Spleen (tissue), 13 donors: ENCODE measurements around the gene NUDT14. TPM values are rescaled to one million over a fixed set of nuclear protein-coding genes. Genes with fewer than 3 reads are reported as not detected.

ENCODE experiments used
- DNase-seq: peaks from one replicate; pipeline ENCODE4 v3.0.0-alpha.2; 2020
- H3K27ac ChIP-seq, 8 donors: fragments of 200-600 bp; sonication (generic) in 7 of 8; 1 replicate in 4 of 8; 2 replicates in 4 of 8; pipeline versions ENCODE4 v1.5.0 to v1.8.0; 2016 to 2021; ENCODE audit warnings: inconsistent platforms in 4 of 8, mild to moderate bottlenecking in 4 of 8, moderate library complexity in 1 of 8
- H3K27me3 ChIP-seq, 7 donors: fragments of 200-600 bp; sonication (generic) in 6 of 7; replicated peaks in 1 of 7; 1 replicate in 4 of 7; 2 replicates in 3 of 7; pipeline versions ENCODE4 v1.5.0 to v1.8.0; 2016 to 2021; ENCODE audit warnings: inconsistent platforms in 3 of 7, mild to moderate bottlenecking in 1 of 7
- H3K36me3 ChIP-seq, 6 donors: fragments of 200-600 bp; sonication (generic) in 5 of 6; 1 replicate in 4 of 6; 2 replicates in 2 of 6; pipeline versions ENCODE4 v1.5.0 to v1.8.0; 2016 to 2021; ENCODE audit warnings: inconsistent platforms in 2 of 6
- H3K4me1 ChIP-seq, 6 donors: fragments of 200-600 bp; sonication (generic) in 5 of 6; 1 replicate in 3 of 6; 2 replicates in 3 of 6; pipeline versions ENCODE4 v1.5.0 to v1.8.0; 2016 to 2021; ENCODE audit warnings: inconsistent platforms in 3 of 6
- H3K4me3 ChIP-seq, 8 donors: fragments of 200-600 bp; sonication (generic) in 7 of 8; 1 replicate in 4 of 8; 2 replicates in 4 of 8; pipeline versions ENCODE4 v1.5.0 to v1.8.0; 2016 to 2021; ENCODE audit warnings: inconsistent platforms in 4 of 8, mild to moderate bottlenecking in 4 of 8, moderate library complexity in 2 of 8
- H3K9me3 ChIP-seq, 8 donors: fragments of 200-600 bp; sonication (generic) in 7 of 8; 1 replicate in 4 of 8; 2 replicates in 4 of 8; pipeline versions ENCODE4 v1.5.0 to v1.8.0; 2016 to 2021; ENCODE audit warnings: inconsistent platforms in 4 of 8
- POLR2A ChIP-seq, 3 donors: fragments of 450-650 bp; IDR thresholded peaks; one replicate each; pipeline ENCODE4 v1.5.1; 2017; ENCODE audit warnings: antibody characterized with exemption in 3 of 3, mild to moderate bottlenecking in 1 of 3
- POLR2AphosphoS5 ChIP-seq, 3 donors: sonication (generic); formaldehyde crosslinking; IDR thresholded peaks; one replicate each; pipeline ENCODE4 v1.5.1; 2017; ENCODE audit warnings: antibody characterized with exemption in 3 of 3
- WGBS, 5 donors: extraction: QIAGEN DNeasy Blood & Tissue Kit in 3 of 5; methylation state at CpG; one replicate each; pipeline versions ENCODE4 v1.1.5 to v1.1.7; 2013 to 2018; 5-methylcytosine and 5-hydroxymethylcytosine counted together
- intact Hi-C: fragments of 100-400 bp; cut with DNase I; formaldehyde crosslinking; loops from one replicate; pipeline ENCODE4 v1.15.0; 2023; ENCODE audit warnings: low total_unique reads
- long read RNA-seq, 2 donors: transcript quantifications; one replicate each; lab custom pipeline, GENCODE V29; 2026
- polyA plus RNA-seq, 3 donors: library from polyadenylated mRNA; stranded (reverse); fragments of 200-250 nt; gene quantifications; one replicate each; pipeline ENCODE4 v1.2.1, GENCODE V29; 2013
- total RNA-seq, 7 donors: library from RNA; depleted of rRNA in 3 of 7; stranded (reverse); fragments of >200 nt in 3 of 7; fragmentation: NEBNext Ultra II Directional in 4 of 7; extraction: Animal tissue kit (Norgen Biotek cat#: 25700) in 4 of 7; gene quantifications; one replicate each; pipeline versions ENCODE4 v1.1.0 to v1.2.1, GENCODE V29; 2016 to 2021
- TF ChIP-seq, protein P1 (sequence below), 11 experiments: fragments of 200-600 bp in 7 of 11; fragments of 450-650 bp in 4 of 11; sonication (generic) in 4 of 11; IDR thresholded peaks in 8 of 11; conservative IDR thresholded peaks in 3 of 11; 1 replicate in 7 of 11; 2 replicates in 4 of 11; pipeline versions ENCODE4 v1.4.0 to v1.8.0; 2016 to 2021; ENCODE audit warnings: antibody characterized with exemption in 11 of 11, inconsistent platforms in 4 of 11, mild to moderate bottlenecking in 1 of 11
- donor health status: healthy with polysubstance abuse.
- donor health status: DM: no; HTN: no; CAD: no; lungs with moderate emphysema.
- donor health status: DM: no; HTN: no; CAD: no.
- donor health status: Bipolar disorder and iron deficiency.
- donor health status: healthy.
- donor health status: DM: no; HTN: no; CAD: no.
- donor health status: DM: yes; HTN: yes; CAD: no.

The NUDT14 gene
- 10 to 100 TPM; 10.1 to 31.1 (median 25.3) TPM for total RNA-seq
- polyA plus RNA-seq: 10 to 100 TPM; 17.7 to 25.4 (median 17.7) TPM
- long read RNA-seq, donor 1, transcript NUDT14-202 (5 exons, 845 nt): major isoform, 10 of 11 reads
- long read RNA-seq, donor 1, partial matches to known transcripts: 0 of 11 reads
- long read RNA-seq, donor 1, other reads (novel, unspliced or antisense): 0 of 11 reads
- long read RNA-seq, donor 2, transcript NUDT14-202 (5 exons, 845 nt): major isoform, 11 of 11 reads
- long read RNA-seq, donor 2, partial matches to known transcripts: 0 of 11 reads
- long read RNA-seq, donor 2, other reads (novel, unspliced or antisense): 0 of 11 reads

- Histone ChIP-seq H3K36me3 (peaks cover 0 to 3% (median 0%) of the 10 kb centered on the region in 6 donors), H3K4me3 (peak within 1 kb of the TSS; percentile 24 to 80 (median 46)), H3K27ac (peak within 1 kb of the TSS in 5 of 8 donors; percentile 13 to 86 (median 63)), H3K4me1 (peaks cover 0 to 47% (median 23%) of the 10 kb centered on the region in 6 donors), H3K27me3 (peaks cover 0 to 25% (median 0%) of the 10 kb centered on the region in 7 donors), H3K9me3 (no peaks in the 10 kb centered on the region)
- peak; percentile 32 to 55 (median 38) for TF ChIP-seq POLR2AphosphoS5 (IDR thresholded peaks at IDR 0.05)
- no peak for TF ChIP-seq POLR2A (IDR thresholded peaks at IDR 0.05)
- intact Hi-C loops: no loop called here
- peak; percentile 95 for DNase-seq
- WGBS, 5 donors: 1 to 3% (median 2%) methylated on average over 15 to 105 of the region's 106 CpGs
These were observed at the start of gene NUDT14 for GRCh38 chr14:105180592-105181548. Gene NUDT14, minus strand, starts transcription at chr14:105181312. Its CDS starts 103 bp downstream, at chr14:105181209.

DNA sequence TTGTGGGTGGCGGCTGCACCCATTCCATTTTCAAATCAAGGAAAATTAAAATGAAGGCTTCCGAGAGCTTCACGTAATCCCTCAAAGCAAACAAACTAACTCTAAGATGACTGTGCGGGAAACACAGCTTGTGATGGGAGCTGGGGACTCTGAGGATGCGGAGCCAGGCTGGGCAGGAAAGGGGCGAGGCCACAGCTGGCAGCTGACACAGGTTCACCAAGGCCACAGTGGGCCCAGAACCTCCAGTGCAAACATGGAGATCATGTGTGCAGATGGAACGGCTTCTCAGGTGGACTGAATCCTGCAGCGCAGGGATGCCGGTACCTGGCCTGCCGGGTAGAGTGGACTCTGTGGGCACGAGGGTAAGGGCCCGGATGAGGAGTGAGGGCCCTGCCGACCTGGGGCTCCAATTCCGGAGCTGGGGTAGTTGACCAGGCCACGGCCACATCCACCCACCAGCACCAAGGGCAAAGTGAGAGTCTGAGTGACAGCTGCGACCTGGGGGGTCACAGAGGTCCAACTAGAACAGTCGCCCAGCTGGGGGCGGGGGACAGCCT is 48.1 kb upstream of the NUDT14 start:
- DNase-seq: peak; percentile 77
- H3K27ac ChIP-seq: peak overlapping the region in 2 of 8 donors; percentile 28 to 40
- H3K4me1 ChIP-seq: peaks cover 0 to 11% (median 0%) of the 10 kb centered on the region in 6 donors
- no peaks in the 10 kb centered on the region for H3K27me3 ChIP-seq
- peaks cover 0 to 48% (median 26%) of the 10 kb centered on the region in 6 donors for H3K36me3 ChIP-seq
- WGBS, 5 donors: 72 to 95% (median 83%) methylated on average over 9 to 18 of the region's 18 CpGs
- H3K9me3 ChIP-seq: peaks cover 0 to 3% (median 0%) of the 10 kb centered on the region in 8 donors
- H3K4me3 ChIP-seq: no peak overlapping the region
- intact Hi-C loops: no loop called here
- peak; percentile 41 to 63 (median 46) for TF ChIP-seq POLR2AphosphoS5 (IDR thresholded peaks at IDR 0.05)
- TF ChIP-seq, protein P1, sequence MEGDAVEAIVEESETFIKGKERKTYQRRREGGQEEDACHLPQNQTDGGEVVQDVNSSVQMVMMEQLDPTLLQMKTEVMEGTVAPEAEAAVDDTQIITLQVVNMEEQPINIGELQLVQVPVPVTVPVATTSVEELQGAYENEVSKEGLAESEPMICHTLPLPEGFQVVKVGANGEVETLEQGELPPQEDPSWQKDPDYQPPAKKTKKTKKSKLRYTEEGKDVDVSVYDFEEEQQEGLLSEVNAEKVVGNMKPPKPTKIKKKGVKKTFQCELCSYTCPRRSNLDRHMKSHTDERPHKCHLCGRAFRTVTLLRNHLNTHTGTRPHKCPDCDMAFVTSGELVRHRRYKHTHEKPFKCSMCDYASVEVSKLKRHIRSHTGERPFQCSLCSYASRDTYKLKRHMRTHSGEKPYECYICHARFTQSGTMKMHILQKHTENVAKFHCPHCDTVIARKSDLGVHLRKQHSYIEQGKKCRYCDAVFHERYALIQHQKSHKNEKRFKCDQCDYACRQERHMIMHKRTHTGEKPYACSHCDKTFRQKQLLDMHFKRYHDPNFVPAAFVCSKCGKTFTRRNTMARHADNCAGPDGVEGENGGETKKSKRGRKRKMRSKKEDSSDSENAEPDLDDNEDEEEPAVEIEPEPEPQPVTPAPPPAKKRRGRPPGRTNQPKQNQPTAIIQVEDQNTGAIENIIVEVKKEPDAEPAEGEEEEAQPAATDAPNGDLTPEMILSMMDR (IDR thresholded peaks at IDR 0.05 in 8 of 11, conservative IDR thresholded peaks at IDR 0.05 in 3 of 11): no peak

- H3K9me3 ChIP-seq: peaks cover 0 to 3% (median 0%) of the 10 kb centered on the region in 8 donors
- peak overlapping the region in 2 of 8 donors; percentile 28 to 40 for H3K27ac ChIP-seq
- TF ChIP-seq, protein P1 (IDR thresholded peaks at IDR 0.05 in 8 of 11, conservative IDR thresholded peaks at IDR 0.05 in 3 of 11): no peak
- no peak for TF ChIP-seq POLR2AphosphoS5 (IDR thresholded peaks at IDR 0.05)
- TF ChIP-seq POLR2A (IDR thresholded peaks at IDR 0.05): no peak
- no peaks in the 10 kb centered on the region for H3K27me3 ChIP-seq
- DNase-seq: no peak
- H3K4me1 ChIP-seq: peaks cover 0 to 11% (median 0%) of the 10 kb centered on the region in 6 donors
- 72 to 89% (median 78%) methylated on average over 17 of the region's 17 CpGs for WGBS, 5 donors
- peaks cover 0 to 54% (median 29%) of the 10 kb centered on the region in 6 donors for H3K36me3 ChIP-seq
- no peak overlapping the region for H3K4me3 ChIP-seq
- intact Hi-C loops: no loop called here
These were observed 47.5 kb upstream of the NUDT14 start for GRCh38 chr14:105228562-105228961.

DNA sequence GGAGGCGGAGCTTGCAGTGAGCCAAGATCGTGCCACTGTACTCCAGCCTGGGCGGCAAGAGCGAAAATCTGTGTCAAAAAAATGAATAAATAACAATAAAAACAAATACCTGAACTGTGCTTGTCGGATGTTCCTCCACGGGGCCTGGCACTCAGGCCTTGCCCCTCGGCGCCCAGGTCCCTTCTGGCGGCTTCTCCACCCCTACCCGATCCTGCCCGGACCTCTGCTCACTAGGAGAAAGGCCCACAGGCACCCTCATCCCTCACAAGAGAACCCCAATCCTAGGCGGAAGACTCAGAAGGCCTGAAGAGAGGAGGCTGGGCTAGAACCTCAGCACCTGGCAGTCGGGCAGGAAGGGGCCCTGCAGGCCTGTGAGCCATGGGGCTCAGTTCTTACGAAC is 46.2 kb upstream of the NUDT14 start:
- H3K4me3 ChIP-seq: no peak overlapping the region
- 94 to 97% (median 95%) methylated on average over 14 of the region's 14 CpGs for WGBS, 5 donors
- H3K27me3 ChIP-seq: no peaks in the 10 kb centered on the region
- no peak for DNase-seq
- no peak overlapping the region for H3K27ac ChIP-seq
- TF ChIP-seq POLR2AphosphoS5 (IDR thresholded peaks at IDR 0.05): no peak
- TF ChIP-seq POLR2A (IDR thresholded peaks at IDR 0.05): no peak
- TF ChIP-seq, protein P1 (IDR thresholded peaks at IDR 0.05 in 8 of 11, conservative IDR thresholded peaks at IDR 0.05 in 3 of 11): no peak
- H3K36me3 ChIP-seq: peaks cover 0 to 66% (median 35%) of the 10 kb centered on the region in 6 donors
- peaks cover 0 to 11% (median 0%) of the 10 kb centered on the region in 6 donors for H3K4me1 ChIP-seq
- intact Hi-C loops: no loop called here
- H3K9me3 ChIP-seq: peaks cover 0 to 3% (median 0%) of the 10 kb centered on the region in 8 donors
